GM18498 (cell line): ENCODE results near the gene TSPYL1.

ENCODE experiments used
- ATAC-seq: cut with Tn5 transposase; IDR thresholded peaks from one replicate; pipeline ENCODE4 v1.9.1; 2021; ENCODE audit warnings: mild to moderate bottlenecking, moderate library complexity; ENCODE audit not compliant: unreplicated experiment

Gene TSPYL1

DNA sequence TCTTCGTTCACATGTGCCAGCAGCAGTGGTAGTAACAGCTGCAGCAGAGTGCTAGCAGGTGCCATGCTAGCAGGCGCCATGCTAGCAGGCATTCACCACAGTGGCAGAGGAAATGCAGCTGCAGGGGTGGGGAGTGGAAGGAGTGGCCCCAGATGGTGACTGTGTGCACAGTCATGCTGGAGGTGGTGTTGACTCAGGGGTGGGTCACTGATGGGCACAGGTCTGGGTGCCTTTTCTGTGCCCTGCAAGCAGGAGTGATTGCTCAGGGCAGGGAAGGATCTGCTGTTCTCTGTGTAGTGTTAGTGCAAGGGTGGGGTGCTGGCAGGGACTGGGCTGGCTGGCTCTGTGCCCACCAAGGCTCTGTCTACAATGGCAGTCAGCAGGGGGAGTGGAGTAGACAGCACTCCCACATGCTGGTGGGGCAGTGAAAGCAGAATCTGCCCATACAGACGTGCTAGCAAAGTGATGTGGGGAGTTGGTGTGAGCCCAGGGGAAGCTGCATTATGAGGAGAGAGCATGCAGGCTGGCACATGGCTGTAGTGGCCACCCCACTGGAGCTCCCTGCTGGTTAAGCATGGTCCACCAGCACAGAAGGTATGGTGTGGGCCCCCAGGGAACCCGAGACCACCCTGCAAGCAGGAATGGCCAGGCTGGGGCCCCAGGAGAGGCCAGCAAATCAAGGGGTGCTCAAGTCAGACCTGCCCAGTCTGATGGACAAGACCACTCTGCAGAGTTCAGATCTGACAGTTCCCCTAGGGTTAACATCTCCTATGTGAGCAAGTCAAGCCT, 14.5 kb downstream of the TSPYL1 start:
- no peak for ATAC-seq

DNA sequence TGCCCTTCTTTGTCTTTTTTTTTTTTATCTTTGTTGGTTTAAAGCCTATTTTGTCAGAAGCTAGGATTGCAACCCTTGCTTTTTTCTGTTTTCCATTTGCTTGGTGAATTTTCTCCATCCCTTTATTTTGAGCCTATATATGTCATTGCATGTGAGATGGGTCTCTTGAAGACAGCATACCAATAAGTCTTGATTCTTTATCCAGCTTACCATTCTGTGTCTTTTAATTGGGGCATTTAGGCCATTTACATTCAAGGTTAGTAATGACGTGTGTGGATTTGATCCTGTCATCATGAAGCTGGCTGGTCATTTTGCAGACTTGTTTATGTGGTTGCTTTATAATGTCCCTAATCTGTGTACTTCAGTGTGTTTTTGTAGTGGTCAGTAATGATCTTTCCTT, 16.4 kb downstream of the TSPYL1 start:
- ATAC-seq, result no peak

DNA sequence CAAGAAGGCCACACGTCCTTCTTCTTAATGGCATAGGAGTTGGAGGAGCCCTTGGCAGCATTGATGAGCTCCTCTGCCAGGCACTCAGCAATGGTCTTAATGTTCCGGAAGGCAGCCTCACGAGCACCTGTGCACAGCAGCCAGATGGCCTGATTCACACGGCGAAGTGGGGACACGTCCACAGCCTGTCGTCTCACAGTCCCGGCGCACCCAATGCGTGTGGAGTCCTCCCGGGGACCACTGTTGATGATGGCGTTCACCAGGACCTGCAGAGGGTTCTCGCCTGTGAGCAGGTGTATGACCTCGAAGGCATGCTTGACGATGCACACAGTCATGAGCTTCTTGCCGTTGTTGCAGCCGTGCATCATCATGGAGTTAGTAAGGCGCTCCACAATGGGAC, 21.2 kb downstream of the TSPYL1 start:
- no peak for ATAC-seq

DNA sequence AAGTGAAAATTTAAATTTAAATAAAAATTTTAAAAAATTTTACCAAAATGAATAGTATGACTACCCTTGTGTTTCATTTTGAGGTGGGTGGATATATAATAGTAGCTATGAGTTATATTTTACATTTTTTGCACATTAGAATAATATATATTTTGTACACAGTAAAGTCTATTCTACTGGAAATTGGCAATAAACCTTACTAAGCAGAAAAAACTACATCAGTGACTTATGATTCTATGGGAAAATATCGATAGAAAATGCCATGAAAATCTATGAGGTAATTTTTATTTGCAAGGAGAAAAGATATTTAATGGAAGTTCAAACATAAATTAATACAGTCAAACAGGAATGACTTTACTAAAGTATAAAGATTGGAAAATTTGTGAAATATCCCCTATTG, 23.0 kb downstream of the TSPYL1 start:
- no peak for ATAC-seq

DNA sequence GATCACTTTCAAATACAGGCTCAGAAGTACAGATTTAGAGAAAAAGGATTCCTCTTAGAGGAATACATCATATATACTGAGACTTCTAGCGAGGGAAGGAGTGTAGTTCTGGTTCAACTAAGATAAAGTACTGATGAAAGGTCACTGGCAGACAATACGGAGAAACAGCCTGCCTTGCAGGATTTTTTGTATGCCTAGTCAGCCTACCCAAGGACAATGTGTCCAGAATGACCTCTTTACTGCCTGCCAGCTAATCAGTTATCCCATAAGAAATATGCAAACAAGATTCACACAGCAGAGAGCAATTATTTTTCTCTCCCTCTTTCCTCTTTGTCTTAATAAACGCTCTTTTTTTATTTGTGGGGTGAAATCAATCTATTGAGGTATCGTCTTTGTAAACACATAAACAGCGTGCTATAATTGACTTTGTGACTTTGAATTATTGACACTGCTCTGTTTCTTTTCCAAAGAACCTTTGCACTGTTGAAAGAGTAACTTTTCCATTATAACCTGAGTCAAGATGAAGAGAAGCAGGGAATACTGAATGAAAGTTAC, 24.4 kb downstream of the TSPYL1 start:
- no peak for ATAC-seq

DNA sequence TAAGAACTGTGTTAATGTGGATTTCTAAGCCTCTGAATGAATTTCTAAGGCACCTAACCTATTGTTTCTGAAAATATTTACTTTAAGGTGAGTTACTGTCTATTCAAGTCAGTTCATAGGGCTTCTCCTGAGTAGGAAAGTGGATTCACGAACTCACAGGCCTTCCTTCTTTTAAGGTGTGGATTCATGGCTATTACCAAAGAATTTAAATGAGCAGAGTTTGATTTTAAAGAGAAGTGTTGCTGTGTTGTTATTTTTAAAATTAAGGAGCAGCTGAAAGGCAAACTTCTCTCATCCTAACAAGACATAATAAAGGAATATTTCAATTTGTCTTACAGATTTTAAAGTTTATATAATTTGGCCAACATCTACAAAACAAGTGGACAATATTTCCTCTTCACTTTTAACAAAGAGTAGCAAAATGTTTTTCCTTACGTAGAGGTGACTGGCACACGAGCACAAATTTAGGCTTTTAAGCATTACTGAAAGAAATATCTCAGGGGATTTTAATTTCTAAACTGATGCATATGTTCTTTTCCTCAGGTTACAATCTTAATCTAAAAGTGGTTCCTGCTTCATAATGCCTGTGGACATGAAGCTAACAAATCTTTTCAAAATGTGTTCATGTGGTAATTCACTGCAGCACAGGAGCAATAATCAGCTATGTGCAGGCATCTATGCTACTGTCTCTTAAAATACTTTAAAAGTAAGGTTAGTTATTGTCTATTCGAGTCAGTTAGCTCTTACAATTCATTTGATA, 25.3 kb downstream of the TSPYL1 start:
- peak; percentile 30 for ATAC-seq

DNA sequence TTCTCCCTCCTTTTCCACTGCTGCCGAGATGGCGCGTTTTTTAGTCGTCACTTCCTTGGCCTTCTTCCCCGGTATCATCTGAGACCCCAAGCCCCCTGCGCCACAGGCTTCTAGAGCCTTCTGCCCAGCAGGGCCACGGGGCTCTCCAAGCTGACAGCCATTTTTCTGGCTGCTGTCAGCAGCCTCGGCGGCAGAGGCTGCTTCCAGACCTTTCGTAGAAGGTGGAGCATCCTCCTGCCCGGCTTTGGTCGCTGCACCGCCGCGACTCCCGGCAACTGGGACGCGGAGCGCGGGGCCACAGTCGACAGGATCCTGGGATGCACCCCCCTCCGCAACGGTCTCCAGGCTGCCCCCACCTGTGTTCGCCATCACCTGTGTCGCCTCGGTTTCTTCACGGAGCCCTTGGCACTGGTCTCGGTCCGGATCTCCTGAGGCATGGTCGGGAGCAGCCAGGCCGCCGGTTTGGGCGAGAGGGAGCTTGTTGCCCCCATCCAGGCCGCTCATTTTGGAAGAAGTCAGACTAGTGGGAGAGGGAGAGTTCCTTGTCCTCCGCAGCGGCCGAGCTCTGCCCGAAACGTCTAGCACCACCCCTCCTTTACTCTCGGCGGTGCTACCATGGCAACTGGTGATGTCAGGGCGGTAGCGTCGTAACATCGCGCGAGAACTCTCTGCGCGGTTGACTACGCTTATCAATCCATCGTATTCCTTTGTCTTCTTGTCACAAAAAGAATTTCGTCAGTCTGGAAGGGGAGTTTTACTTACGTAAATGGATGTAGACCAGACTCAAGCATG, 26.0 kb downstream of the TSPYL1 start, which contains the start of gene TSPYL4:
TSS of gene TSPYL4 (minus strand) at position 571 of the 792 bp plus-strand sequence. CDS start at position 504, 67 bp downstream.
- ATAC-seq, result peak; percentile 100

DNA sequence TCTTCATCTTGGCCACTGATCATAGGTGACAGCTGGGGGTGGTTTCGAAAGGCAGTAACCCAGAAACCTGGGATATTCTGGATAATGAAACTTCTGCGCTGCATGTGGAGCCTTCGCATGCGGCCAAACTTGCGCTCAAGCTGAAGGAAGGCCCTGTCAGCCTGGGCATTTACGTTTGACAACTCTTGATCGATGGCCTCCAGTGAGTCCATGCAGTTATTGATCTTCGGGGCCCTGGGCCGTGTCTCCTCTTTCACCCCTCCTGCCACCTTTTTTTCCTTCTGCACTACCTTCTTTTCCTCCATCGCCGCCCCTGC, 26.6 kb downstream of the TSPYL1 start:
- ATAC-seq, result no peak

DNA sequence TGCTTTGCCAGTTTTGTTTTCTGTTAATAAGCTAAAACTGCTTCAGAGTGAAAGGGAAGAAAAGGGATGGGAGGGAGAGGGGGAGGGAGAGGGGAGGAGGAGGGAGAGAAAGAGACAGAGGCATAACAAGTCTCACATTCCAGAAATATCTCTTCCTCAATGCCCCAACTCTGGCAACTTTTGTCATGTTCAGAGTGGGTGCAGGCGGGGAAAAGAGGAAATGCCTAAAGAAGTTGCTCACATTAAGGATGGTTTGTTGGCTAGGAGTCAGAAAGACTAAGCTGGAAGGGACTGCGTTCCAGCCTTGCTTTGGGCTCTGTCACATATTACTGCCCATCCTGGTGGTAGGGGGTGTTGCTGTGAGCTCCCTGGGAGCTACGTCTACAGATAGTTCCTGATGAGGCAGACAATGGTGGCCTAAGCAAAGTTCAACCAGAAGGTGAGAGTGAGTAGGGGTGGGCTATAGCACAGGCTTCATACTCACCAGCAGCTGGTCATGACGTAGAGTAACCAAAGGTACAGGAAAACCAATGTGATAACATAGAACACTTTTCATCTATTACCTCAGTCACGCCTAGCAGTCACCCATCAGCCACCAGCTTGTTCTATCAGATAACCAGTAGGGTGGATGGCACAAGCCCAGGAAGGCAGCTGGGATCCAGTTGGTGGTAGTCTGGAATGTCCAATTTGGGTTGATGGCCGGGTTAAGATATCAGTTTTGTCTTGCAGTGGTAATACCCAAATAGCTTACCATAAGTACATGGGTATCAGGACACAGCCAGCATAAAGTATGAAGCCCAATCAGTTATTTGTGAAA, 28.0 kb downstream of the TSPYL1 start:
- ATAC-seq, result no peak

DNA sequence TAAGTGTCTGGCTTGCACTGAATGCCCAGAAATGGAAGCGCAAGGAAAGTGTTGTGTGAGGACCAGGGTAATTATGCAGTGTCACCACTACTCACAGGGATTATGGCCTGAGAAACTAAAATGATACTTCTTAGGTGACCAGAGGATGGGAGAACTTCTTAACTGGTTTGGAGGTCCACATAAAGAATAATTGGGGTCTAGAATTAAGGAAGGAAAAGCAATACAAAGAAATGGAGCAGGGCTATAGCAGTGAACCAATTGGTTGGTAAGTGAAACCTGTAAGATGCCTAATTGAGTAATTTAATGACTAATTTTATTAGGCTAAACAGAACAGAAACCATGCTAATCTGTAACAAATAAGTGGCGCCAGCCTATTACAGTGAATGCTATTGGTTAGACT, 31.2 kb downstream of the TSPYL1 start:
- no peak for ATAC-seq

DNA sequence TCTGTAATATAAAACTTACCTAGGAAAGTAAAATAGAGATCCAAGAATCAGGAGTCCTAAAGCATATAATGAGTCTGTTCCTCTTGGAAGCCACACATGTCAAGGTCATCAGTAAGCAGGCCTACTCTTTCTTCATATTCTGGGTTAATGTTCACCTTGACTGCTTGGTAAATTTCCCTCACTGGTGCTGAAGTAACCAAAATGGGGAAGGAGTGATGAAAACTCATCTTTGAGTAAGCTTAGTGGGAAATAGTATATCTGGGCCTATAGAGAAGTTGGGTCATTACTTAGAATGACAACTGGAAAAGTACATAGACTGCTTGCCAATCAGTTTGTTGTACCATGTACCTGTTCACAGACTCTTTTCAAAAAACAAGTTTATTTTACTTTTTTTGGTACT, 32.4 kb downstream of the TSPYL1 start:
- ATAC-seq, result no peak

DNA sequence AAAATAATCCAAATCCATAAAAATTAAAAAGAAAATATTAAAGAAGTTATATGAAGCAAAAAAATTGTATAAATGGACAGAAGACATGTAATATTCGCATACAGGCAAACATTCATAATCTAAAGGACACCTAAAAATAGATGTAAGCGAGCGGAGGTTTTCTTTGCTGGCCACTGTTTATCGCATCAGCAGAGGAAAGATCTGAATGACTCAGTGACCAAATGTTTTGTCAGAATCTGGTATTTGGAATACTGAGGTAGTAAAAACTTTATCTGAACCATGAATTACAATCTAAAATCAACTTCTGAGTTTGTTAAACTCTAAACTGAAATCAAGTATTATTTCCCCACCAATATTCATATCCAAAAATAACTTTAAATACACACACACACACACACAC, 33.6 kb downstream of the TSPYL1 start:
- no peak for ATAC-seq

DNA sequence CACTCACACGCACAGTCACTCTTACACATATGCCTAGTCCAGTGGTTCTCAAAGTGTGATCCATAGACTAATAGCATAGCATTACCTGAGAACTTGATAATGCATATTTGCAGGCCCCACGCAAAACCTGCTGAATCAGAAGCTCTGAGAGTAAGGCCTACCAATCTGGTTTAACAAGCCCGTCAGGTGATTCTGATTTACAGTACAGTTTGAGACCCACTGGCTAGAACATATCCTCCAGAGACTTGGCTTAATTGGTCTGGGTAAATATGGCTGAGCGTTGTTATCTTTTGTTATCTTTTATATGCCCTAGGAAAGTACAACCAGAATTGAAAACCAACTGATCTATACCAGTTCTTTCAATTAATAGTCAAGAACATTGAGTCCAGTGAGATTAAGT, 35.4 kb downstream of the TSPYL1 start:
- ATAC-seq, result no peak

DNA sequence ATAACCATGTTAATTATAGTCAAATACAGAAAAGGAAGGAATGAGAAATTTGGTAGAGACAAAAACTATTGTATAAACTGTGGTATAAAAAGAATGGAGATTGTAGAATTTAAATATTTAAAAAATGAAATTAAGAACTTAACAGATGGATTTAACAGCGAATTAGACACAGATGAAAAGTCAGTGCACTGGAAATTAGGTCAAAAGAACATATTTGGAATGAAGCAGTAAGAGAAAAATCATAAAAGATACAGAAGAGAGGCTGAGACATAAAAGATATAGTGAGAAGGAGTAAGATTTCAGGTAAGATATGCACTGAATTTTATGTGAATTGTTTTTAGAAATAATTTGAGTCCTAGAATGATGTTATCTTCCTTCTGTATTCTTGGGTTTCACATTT, 39.9 kb downstream of the TSPYL1 start:
- no peak for ATAC-seq

DNA sequence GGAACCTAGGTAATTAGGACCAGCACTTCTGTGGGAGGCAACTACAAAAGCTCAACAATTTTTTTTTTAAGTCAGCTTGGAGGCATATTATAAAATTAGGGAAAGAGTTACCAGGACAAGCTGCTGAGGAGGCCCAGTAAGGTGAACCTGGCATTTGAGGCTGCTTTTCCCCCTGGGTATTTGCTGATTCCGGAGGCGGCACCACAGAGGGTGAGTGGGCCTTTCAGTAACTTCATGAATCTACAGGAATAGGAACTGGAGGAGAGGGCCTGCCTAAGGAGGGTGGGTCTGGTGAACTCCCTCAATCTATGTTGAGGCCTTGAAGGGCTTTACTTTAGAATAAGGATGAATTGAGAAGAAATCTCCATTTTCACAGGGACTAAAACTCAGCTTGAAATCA, 40.5 kb downstream of the TSPYL1 start:
- ATAC-seq, result no peak

DNA sequence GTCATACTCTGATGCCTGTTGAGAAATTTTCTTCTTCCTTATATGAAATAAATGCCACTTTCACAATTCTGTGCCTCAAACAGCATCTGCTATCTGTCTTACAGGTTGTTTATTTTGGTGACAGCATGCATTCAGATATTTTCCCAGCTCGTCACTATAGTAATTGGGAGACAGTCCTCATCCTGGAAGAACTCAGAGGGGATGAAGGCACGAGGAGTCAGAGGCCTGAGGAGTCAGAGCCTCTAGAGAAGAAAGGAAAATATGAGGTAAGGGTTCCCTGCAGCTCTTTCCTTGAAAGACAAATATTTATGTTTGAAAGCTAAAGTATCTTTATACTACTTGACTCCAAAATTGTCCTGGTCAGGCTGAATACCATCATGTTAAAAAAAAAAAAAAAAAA, 41.6 kb downstream of the TSPYL1 start:
- no peak for ATAC-seq

DNA sequence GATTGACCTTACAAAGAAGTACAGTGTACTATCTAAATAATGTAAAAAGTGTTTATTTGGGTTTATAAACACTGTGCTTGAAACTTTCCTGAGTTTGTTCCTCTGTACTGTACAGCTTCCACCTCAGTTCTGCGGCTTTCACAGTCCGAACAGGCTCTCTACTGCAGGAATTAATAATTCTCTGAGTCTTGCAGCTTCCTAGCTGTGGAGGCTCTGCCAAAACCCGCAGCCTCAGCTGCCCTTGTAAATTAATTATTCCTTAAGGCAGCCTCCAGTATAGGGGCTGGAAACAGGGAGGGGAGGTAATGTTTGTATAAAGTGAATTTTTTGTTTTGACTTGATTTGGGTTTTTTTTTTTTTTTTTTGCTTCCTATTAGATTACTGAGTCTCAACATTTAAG, 45.0 kb downstream of the TSPYL1 start:
- no peak for ATAC-seq

DNA sequence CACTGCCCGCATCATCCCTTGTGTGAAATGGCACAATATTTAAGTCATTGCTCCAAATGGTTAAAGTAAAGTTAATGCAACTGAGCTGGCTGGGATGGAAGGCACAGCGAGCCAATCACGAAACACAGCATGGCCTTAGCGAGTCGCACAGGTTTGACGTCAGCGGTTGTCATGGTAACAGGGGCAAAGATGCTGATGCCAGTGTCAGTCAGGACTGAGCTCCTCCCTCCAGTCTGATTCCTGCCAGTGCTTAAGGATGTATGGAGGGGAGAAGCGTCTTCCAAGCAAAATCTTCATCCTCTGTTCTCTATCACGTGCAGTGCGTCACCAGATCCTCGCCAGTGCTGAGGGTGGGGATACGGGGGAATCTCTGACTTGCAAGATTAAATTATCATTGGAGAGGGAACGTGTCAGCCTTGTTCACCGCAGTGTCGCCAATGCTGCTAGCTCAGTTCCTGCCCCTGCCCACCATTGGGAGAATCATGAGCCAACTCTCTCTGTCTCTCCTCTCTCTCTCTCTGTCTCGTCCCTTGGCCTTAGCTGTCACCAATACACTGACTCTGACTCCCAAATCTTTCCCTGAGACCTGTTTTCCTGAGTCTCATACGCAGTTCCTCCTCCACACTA, 50.3 kb downstream of the TSPYL1 start:
- no peak for ATAC-seq
